Gastroesophageal sphincter (tissue), 4 donors: ENCODE results near the gene MRTO4. TPM values are rescaled to one million over a fixed set of nuclear protein-coding genes. Genes with fewer than 3 reads are reported as not detected.
"Not testable (repeated sequence)": the region's sequence is repeated elsewhere in the genome, so short reads cannot be mapped to it uniquely, and the experiment has no call there.

Experiments used
- ATAC-seq: fragments of 150-250 bp; one replicate; pipeline ENCODE4 v1.9.1; 2016; ENCODE audit warnings: mild to moderate bottlenecking, moderate library complexity
- H3K27ac ChIP-seq, 4 donors: fragments of 200-600 bp; sonication (generic) in 3 of 4; 1 replicate in 3 of 4; 2 replicates in 1 of 4; pipeline ENCODE4 v1.5.1; 2016 to 2019
- H3K27me3 ChIP-seq: fragments of 200-600 bp; sonication (generic); one replicate; pipeline ENCODE4 v1.5.1; 2019
- H3K36me3 ChIP-seq, 2 donors: fragments of 200-600 bp; sonication (generic); one replicate each; pipeline ENCODE4 v1.5.1; 2019; ENCODE audit warnings: control low read depth in 1 of 2
- H3K4me1 ChIP-seq, 3 donors: fragments of 200-600 bp; sonication (generic); 1 replicate in 2 of 3; 2 replicates in 1 of 3; pipeline ENCODE4 v1.5.1; 2016 to 2019; ENCODE audit warnings: control low read depth in 2 of 3
- H3K4me3 ChIP-seq, 2 donors: fragments of 200-600 bp; sonication (generic); one replicate each; pipeline ENCODE4 v1.5.1; 2019; ENCODE audit warnings: mild to moderate bottlenecking in 1 of 2, moderate library complexity in 1 of 2
- H3K9me3 ChIP-seq, 3 donors: fragments of 200-600 bp; sonication (generic); one replicate each; pipeline ENCODE4 v1.5.1; 2017 to 2019; ENCODE audit warnings: control low read depth in 2 of 3
- EP300 ChIP-seq: sonication (generic); formaldehyde crosslinking; IDR thresholded peaks from one replicate; pipeline ENCODE4 v1.6.1; 2017; ENCODE audit warnings: antibody characterized with exemption, mild to moderate bottlenecking
- POLR2A ChIP-seq, 2 donors: fragments of 450-650 bp; IDR thresholded peaks; one replicate each; pipeline ENCODE4 v1.6.1; 2017; ENCODE audit warnings: antibody characterized with exemption in 2 of 2, mild to moderate bottlenecking in 2 of 2, moderate library complexity in 1 of 2
- POLR2AphosphoS5 ChIP-seq: sonication (generic); formaldehyde crosslinking; IDR thresholded peaks from one replicate; pipeline ENCODE4 v1.6.1; 2017; ENCODE audit warnings: antibody characterized with exemption
- WGBS, 2 donors: methylation state at CpG; one replicate each; pipeline ENCODE4 v1.1.5; 2018; ENCODE audit warnings: low coverage in 1 of 2; 5-methylcytosine and 5-hydroxymethylcytosine counted together
- total RNA-seq, 4 donors: library from RNA; depleted of rRNA; stranded (reverse); fragments of >200 nt; gene quantifications; one replicate each; pipeline ENCODE4 v1.1.0, GENCODE V29; 2016
- TF ChIP-seq, protein P1 (sequence below), 4 experiments: fragments of 200-600 bp in 2 of 4; fragments of 450-650 bp in 2 of 4; sonication (generic) in 1 of 4; IDR thresholded peaks; one replicate each; pipeline ENCODE4 v1.5.1; 2017 to 2019; ENCODE audit warnings: antibody characterized with exemption in 4 of 4, mild to moderate bottlenecking in 2 of 4, moderate library complexity in 2 of 4

MRTO4 gene
- total RNA-seq, 4 donors from 2014 or later = 12.5 to 28.5 (median 19.7) TPM

DNA sequence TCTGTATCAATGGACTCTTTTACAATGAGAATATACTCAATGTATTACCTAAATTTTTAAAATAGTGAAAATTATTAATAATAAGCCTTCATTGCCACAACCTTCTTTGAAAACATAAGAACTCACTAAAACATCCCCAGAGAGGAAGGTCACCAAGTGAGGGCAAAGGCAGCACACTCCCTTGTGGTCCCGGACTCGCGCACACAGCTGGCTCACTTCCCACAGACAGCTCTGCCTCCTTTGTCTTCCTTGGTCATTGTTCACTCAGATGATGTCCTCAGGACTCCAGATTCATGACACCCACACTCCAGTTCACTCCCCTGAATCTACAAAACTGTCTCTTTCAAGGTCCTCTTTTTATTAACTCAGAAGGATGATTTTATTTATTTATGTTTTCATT is 22.4 kb upstream of the MRTO4 start:
- no peak for TF ChIP-seq POLR2AphosphoS5
- TF ChIP-seq, protein P1, sequence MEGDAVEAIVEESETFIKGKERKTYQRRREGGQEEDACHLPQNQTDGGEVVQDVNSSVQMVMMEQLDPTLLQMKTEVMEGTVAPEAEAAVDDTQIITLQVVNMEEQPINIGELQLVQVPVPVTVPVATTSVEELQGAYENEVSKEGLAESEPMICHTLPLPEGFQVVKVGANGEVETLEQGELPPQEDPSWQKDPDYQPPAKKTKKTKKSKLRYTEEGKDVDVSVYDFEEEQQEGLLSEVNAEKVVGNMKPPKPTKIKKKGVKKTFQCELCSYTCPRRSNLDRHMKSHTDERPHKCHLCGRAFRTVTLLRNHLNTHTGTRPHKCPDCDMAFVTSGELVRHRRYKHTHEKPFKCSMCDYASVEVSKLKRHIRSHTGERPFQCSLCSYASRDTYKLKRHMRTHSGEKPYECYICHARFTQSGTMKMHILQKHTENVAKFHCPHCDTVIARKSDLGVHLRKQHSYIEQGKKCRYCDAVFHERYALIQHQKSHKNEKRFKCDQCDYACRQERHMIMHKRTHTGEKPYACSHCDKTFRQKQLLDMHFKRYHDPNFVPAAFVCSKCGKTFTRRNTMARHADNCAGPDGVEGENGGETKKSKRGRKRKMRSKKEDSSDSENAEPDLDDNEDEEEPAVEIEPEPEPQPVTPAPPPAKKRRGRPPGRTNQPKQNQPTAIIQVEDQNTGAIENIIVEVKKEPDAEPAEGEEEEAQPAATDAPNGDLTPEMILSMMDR (IDR thresholded peaks at IDR 0.05) = no peak
- TF ChIP-seq EP300 = no peak
- no peak for TF ChIP-seq POLR2A (IDR thresholded peaks at IDR 0.05)
- H3K4me3 ChIP-seq = no peak overlapping the region
- H3K27me3 ChIP-seq = no peaks in the 10 kb centered on the region
- 35 to 61% methylated on average over 3 of the region's 3 CpGs for WGBS, 2 donors
- H3K4me1 ChIP-seq = peaks cover 2 to 30% (median 6%) of the 10 kb centered on the region in 3 donors
- H3K9me3 ChIP-seq = no peaks in the 10 kb centered on the region
- H3K27ac ChIP-seq = no peak overlapping the region
- peaks cover 0 to 99% of the 10 kb centered on the region in 2 donors for H3K36me3 ChIP-seq
- ATAC-seq = no peak

DNA sequence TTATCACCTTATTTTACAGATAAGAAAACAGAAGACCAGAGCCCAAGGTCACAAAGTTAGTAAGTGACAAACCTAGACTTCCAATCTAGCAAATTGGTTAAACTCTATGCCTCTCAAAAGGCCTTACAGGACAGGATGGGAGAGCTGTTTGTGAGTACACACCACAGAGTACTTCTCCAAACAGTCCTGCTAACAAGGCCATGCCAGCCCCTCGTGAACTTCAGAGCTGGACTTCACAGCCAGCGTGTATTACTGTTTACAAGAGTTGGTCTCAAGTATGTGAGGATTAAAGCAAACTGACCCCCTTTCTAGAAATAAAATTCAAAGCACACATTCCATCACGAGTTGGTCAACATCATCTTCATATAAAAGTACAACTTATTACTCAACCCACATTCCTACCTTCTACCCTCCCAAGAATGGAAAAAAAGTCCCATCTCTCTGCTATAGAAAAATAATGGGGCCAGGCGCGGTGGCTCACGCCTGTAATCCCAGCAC is 21.7 kb upstream of the MRTO4 start:
- TF ChIP-seq, protein P1 (IDR thresholded peaks at IDR 0.05) = no peak
- TF ChIP-seq POLR2A (IDR thresholded peaks at IDR 0.05) = no peak
- no peak for TF ChIP-seq EP300
- TF ChIP-seq POLR2AphosphoS5 = no peak
- Histone ChIP-seq H3K4me3 (no peak overlapping the region), H3K36me3 (peaks cover 0 to 99% of the 10 kb centered on the region in 2 donors), H3K27me3 (no peaks in the 10 kb centered on the region), H3K9me3 (no peaks in the 10 kb centered on the region), H3K27ac (no peak overlapping the region), H3K4me1 (peaks cover 2 to 34% (median 6%) of the 10 kb centered on the region in 3 donors)
- WGBS, 2 donors = 50 to 82% methylated on average over 1 to 6 of the region's 6 CpGs
- ATAC-seq = no peak

DNA sequence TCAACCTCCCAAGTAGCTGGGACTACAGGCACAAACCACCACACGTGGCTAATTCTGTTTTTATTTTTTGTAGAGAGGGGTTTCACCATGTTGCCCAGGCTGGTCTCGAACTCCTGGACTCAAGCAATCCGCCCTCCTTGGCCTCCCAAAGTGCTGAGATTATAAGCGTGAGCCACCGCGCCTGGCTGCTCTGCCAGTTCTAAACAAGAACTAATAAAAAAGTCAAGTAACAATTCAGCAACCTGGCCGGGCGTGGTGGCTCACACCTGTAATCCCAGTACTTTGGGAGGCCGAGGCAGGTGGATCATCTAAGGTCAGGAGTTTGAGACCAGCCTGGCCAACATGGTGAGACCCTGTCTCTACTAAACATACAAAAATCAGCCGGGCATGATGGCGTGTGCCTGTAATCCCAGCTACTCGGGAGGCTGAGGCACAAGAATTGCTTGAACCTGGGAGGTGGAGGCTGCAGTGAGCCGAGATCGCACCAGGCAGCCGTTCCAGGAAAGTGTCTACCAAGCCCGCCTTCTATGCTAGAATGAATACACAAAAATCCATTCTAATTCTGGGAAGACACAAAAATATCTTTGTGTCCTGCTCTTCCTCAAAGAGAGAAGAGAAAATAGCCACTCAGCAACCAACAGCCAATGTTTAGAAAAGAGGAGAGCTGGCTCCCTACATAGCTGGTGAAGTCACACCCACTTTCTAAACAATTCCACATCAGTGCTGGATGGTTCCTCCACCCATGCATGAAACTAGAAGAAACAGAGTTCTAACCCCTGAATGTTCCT is 19.7 kb upstream of the MRTO4 start:
- not testable (repeated sequence) for H3K27me3 ChIP-seq, H3K4me3 ChIP-seq, H3K9me3 ChIP-seq
- Histone ChIP-seq H3K27ac (peak overlapping the region; percentile 16 to 78 (median 75)), H3K4me1 (peaks cover 2 to 34% (median 6%) of the 10 kb centered on the region in 3 donors), H3K36me3 (peaks cover 0 to 100% of the 10 kb centered on the region in 2 donors)
- 20 to 42% methylated on average over 1 to 8 of the region's 16 CpGs for WGBS, 2 donors
- peak; percentile 79 for ATAC-seq

DNA sequence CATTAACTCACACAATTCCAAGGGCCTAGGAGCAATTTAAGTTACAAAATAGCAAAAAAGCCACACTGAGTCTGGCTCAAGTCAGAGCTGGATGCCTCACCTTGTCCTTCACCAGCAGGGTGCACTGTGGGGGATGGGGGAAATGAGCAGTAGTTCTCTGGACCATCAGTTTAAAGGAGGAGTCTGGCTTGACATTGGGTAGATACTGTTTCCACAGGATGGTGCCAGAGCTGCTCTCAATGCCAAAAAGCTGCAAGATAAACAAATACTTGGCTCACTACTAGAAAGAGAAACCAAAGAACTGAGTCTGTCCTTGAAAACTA is 19.1 kb upstream of the MRTO4 start:
- TF ChIP-seq, protein P1 (IDR thresholded peaks at IDR 0.05) = peak in 3 of 4 experiments; percentile 24 to 33 (median 28)
- no peak for TF ChIP-seq POLR2A (IDR thresholded peaks at IDR 0.05)
- ATAC-seq = peak; percentile 74
- H3K4me3 ChIP-seq = no peak overlapping the region
- H3K4me1 ChIP-seq = peaks cover 2 to 34% (median 6%) of the 10 kb centered on the region in 3 donors
- no peaks in the 10 kb centered on the region for H3K9me3 ChIP-seq
- H3K36me3 ChIP-seq = peaks cover 0 to 100% of the 10 kb centered on the region in 2 donors
- H3K27ac ChIP-seq = peak overlapping the region in 3 of 4 donors; percentile 74 to 78 (median 76)
- H3K27me3 ChIP-seq = no peaks in the 10 kb centered on the region

DNA sequence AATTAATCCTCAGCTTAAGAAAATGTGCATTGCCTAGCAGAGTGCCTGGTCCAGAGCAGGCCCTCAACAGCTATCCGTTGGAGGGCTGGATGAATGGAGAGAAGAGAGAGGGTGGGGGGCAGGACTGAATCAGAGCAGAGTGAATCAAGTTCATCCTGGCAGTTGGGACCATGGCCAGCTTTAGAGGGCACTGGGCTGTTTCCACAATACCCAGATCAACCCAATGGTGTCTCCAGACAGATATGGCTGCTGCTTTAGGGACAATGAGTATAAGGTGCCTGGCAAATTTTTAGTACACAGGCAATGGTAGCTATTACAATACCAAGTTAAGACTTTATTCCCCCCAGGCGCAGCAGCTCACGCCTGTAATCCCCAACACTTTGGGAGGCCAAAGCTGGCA is 17.4 kb upstream of the MRTO4 start:
- 71 to 89% methylated on average over 1 to 3 of the region's 3 CpGs for WGBS, 2 donors
- no peaks in the 10 kb centered on the region for H3K9me3 ChIP-seq
- TF ChIP-seq POLR2A (IDR thresholded peaks at IDR 0.05) (no peak), POLR2AphosphoS5 (no peak), EP300 (no peak)
- TF ChIP-seq, protein P1 (IDR thresholded peaks at IDR 0.05) = no peak
- peaks cover 2 to 34% (median 6%) of the 10 kb centered on the region in 3 donors for H3K4me1 ChIP-seq
- no peaks in the 10 kb centered on the region for H3K27me3 ChIP-seq
- peak overlapping the region in 3 of 4 donors; percentile 74 to 78 (median 76) for H3K27ac ChIP-seq
- peaks cover 0 to 100% of the 10 kb centered on the region in 2 donors for H3K36me3 ChIP-seq
- H3K4me3 ChIP-seq = no peak overlapping the region
- no peak for ATAC-seq
